ENCODE measurements around the gene VOPP1.

DNA sequence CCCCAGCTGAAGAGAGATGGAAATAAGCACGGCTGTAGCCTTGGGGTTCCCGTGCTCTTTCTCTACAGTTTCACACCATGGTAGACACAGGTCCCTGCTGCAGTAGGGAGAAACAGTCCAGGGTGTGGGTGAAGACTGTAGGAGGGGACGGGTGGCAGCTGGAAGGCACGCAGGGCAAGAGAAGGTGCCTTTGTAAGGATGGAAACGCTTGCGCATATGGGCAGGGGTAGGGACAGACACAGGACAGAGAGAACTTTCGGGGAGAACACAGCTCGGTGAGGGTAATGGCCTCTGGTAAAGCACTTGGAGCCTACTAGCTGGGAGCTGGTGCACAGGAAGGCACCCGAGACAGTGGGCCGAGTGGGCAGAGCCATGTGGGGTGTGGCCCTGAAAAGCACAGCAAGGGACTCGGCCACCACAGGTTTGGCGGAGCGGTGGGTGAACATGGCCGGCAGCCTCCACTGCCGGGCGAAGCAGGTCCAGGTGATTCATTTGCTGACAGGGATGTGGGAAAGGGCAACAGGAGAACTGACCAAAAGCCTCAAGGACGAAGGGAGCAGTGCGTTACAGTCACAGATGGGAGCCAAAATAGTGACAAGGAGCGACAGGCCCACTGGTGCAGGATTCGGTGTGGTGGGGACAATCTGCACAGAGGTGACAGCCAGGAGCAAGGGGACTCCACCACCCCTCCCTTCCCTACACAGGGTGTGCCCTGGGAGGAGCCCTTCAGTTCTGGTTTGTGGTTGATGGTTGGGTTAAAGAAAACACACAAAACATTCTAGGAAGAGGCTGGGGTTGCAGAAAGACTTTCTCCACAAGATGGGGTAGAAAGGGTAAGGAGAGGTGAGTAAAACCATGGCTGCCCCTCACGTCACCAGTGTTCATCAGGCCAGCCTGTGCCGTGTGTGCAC lies 97.1 kb downstream of the VOPP1 start:
- TF ChIP-seq POLR2A (IDR thresholded peaks at IDR 0.05; ENCODE audit: low read depth), result no peak
- TF ChIP-seq, protein P1, sequence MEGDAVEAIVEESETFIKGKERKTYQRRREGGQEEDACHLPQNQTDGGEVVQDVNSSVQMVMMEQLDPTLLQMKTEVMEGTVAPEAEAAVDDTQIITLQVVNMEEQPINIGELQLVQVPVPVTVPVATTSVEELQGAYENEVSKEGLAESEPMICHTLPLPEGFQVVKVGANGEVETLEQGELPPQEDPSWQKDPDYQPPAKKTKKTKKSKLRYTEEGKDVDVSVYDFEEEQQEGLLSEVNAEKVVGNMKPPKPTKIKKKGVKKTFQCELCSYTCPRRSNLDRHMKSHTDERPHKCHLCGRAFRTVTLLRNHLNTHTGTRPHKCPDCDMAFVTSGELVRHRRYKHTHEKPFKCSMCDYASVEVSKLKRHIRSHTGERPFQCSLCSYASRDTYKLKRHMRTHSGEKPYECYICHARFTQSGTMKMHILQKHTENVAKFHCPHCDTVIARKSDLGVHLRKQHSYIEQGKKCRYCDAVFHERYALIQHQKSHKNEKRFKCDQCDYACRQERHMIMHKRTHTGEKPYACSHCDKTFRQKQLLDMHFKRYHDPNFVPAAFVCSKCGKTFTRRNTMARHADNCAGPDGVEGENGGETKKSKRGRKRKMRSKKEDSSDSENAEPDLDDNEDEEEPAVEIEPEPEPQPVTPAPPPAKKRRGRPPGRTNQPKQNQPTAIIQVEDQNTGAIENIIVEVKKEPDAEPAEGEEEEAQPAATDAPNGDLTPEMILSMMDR (IDR thresholded peaks at IDR 0.05), result no peak
- TF ChIP-seq EP300 (IDR thresholded peaks at IDR 0.05), result no peak
- no peak for TF ChIP-seq POLR2AphosphoS5 (IDR thresholded peaks at IDR 0.05)
